Esophagus muscularis mucosa (tissue), 4 donors: ENCODE results near the gene WWOX. TPM values are rescaled to one million over a fixed set of nuclear protein-coding genes. Genes with fewer than 3 reads are reported as not detected.

Experiments used
- DNase-seq: peaks from one replicate; pipeline ENCODE4 v3.0.0-alpha.2; 2017; ENCODE audit errors: extremely low spot score
- H3K27ac ChIP-seq, 4 donors: fragments of 200-600 bp; sonication (generic); replicated peaks in 1 of 4; 1 replicate in 3 of 4; 2 replicates in 1 of 4; pipeline ENCODE4 v1.5.1; 2016 to 2019; ENCODE audit warnings: mild to moderate bottlenecking in 1 of 4
- H3K27me3 ChIP-seq, 4 donors: fragments of 200-600 bp; sonication (generic); one replicate each; pipeline versions ENCODE4 v1.5.1 to v1.6.0; 2016 to 2019
- H3K36me3 ChIP-seq, 4 donors: fragments of 200-600 bp; sonication (generic); one replicate each; pipeline ENCODE4 v1.5.1; 2016 to 2019
- H3K4me1 ChIP-seq, 4 donors: fragments of 200-600 bp; sonication (generic); one replicate each; pipeline ENCODE4 v1.5.1; 2016 to 2019
- H3K4me3 ChIP-seq, 4 donors: fragments of 200-600 bp; sonication (generic); 1 replicate in 2 of 4; 2 replicates in 2 of 4; pipeline ENCODE4 v1.5.1; 2016 to 2019; ENCODE audit warnings: mild to moderate bottlenecking in 4 of 4, moderate library complexity in 1 of 4
- H3K9me3 ChIP-seq, 4 donors: fragments of 200-600 bp; sonication (generic); 1 replicate in 3 of 4; 2 replicates in 1 of 4; pipeline ENCODE4 v1.5.1; 2016 to 2019
- CTCF ChIP-seq, 3 experiments: fragments of 200-600 bp in 2 of 3; fragments of 450-650 bp in 1 of 3; sonication (generic) in 2 of 3; IDR thresholded peaks; one replicate each; pipeline ENCODE4 v1.5.1; 2017 to 2019; ENCODE audit warnings: antibody characterized with exemption in 3 of 3, mild to moderate bottlenecking in 2 of 3, moderate library complexity in 1 of 3
- EP300 ChIP-seq: sonication (generic); formaldehyde crosslinking; IDR thresholded peaks from one replicate; pipeline ENCODE4 v1.6.1; 2017; ENCODE audit warnings: antibody characterized with exemption
- POLR2A ChIP-seq: fragments of 450-650 bp; IDR thresholded peaks from one replicate; pipeline ENCODE4 v1.6.1; 2017; ENCODE audit warnings: antibody characterized with exemption, moderate library complexity, mild to moderate bottlenecking, low read depth
- POLR2AphosphoS5 ChIP-seq, 2 donors: sonication (generic); formaldehyde crosslinking; IDR thresholded peaks; one replicate each; pipeline ENCODE4 v1.6.1; 2017; ENCODE audit warnings: antibody characterized with exemption in 2 of 2
- WGBS: methylation state at CpG from one replicate; pipeline ENCODE4 v1.1.5; 2018; 5-methylcytosine and 5-hydroxymethylcytosine counted together
- intact Hi-C: fragments of 100-400 bp; cut with DNase I; formaldehyde crosslinking; loops from one replicate; pipeline ENCODE4 v1.15.1; 2023
- total RNA-seq, 4 donors: library from RNA; depleted of rRNA; stranded (reverse); fragments of >200 nt; gene quantifications; one replicate each; pipeline versions ENCODE4 v1.1.0 to v1.2.1, GENCODE V29; 2016

The WWOX gene
- total RNA-seq, 4 donors from 2014 or later, result 14.4 to 27.8 (median 15.4) TPM

- 97% methylated on average over 3 of the region's 3 CpGs for WGBS
- H3K27me3 ChIP-seq, result no peaks in the 10 kb centered on the region
- no peak overlapping the region for H3K27ac ChIP-seq
- intact Hi-C loops, result no loop called here
- no peaks in the 10 kb centered on the region for H3K4me1 ChIP-seq
- no peak overlapping the region for H3K4me3 ChIP-seq
- DNase-seq, result no peak
- H3K9me3 ChIP-seq, result no peaks in the 10 kb centered on the region
- no peak for TF ChIP-seq POLR2AphosphoS5 (IDR thresholded peaks at IDR 0.05)
- no peak for TF ChIP-seq POLR2A
- TF ChIP-seq EP300, result no peak
- no peak for TF ChIP-seq CTCF (IDR thresholded peaks at IDR 0.05)
- H3K36me3 ChIP-seq, result no peaks in the 10 kb centered on the region
Observed at GRCh38 chr16:79082970-79083369, 983.5 kb downstream of the WWOX start.

- Histone ChIP-seq H3K4me3 (no peak overlapping the region), H3K36me3 (no peaks in the 10 kb centered on the region), H3K27me3 (no peaks in the 10 kb centered on the region), H3K4me1 (no peaks in the 10 kb centered on the region), H3K27ac (no peak overlapping the region), H3K9me3 (no peaks in the 10 kb centered on the region)
- no peak for DNase-seq
- WGBS, result 89% methylated on average over 18 of the region's 18 CpGs
- TF ChIP-seq POLR2A (no peak), POLR2AphosphoS5 (IDR thresholded peaks at IDR 0.05) (no peak), CTCF (IDR thresholded peaks at IDR 0.05) (no peak), EP300 (no peak)
- intact Hi-C loops, result no loop called here
Observed at GRCh38 chr16:79083508-79084299, 984.2 kb downstream of the WWOX start.

GRCh38 chr16:79088971-79089370, 989.5 kb downstream of the WWOX start:
- H3K4me1 ChIP-seq, result peaks cover 0 to 4% (median 0%) of the 10 kb centered on the region in 4 donors
- DNase-seq, result no peak
- WGBS, result 86% methylated on average over 6 of the region's 6 CpGs
- H3K27ac ChIP-seq, result no peak overlapping the region
- no peaks in the 10 kb centered on the region for H3K9me3 ChIP-seq
- no peak overlapping the region for H3K4me3 ChIP-seq
- H3K36me3 ChIP-seq, result no peaks in the 10 kb centered on the region
- intact Hi-C loops, result no loop called here
- TF ChIP-seq POLR2AphosphoS5 (IDR thresholded peaks at IDR 0.05) (no peak), CTCF (IDR thresholded peaks at IDR 0.05) (no peak), POLR2A (no peak), EP300 (no peak)
- no peaks in the 10 kb centered on the region for H3K27me3 ChIP-seq

GRCh38 chr16:79089735-79090284, 990.4 kb downstream of the WWOX start:
- WGBS, result 50% methylated on average over 10 of the region's 10 CpGs
- H3K27ac ChIP-seq, result no peak overlapping the region
- H3K27me3 ChIP-seq, result no peaks in the 10 kb centered on the region

More at GRCh38 chr16:79089735-79090284, 990.4 kb downstream of the WWOX start:
- no peak for DNase-seq
- peaks cover 0 to 4% (median 0%) of the 10 kb centered on the region in 4 donors for H3K4me1 ChIP-seq
- intact Hi-C loops, result no loop called here
- no peaks in the 10 kb centered on the region for H3K9me3 ChIP-seq
- H3K36me3 ChIP-seq, result no peaks in the 10 kb centered on the region
- H3K4me3 ChIP-seq, result peak overlapping the region in 2 of 4 donors; percentile 15 to 22
- no peak for TF ChIP-seq POLR2AphosphoS5 (IDR thresholded peaks at IDR 0.05)
- TF ChIP-seq POLR2A, result no peak
- TF ChIP-seq CTCF (IDR thresholded peaks at IDR 0.05), result no peak
